Panc1 (cell line): ENCODE measurements around the gene FRMD5. TPM values are rescaled to one million over a fixed set of nuclear protein-coding genes. Genes with fewer than 3 reads are reported as not detected.

Experiments used
- ATAC-seq: fragments of 200-7000 bp; cut with Tn5 transposase; 2 replicates; pipeline ENCODE4 v1.9.1; 2020; ENCODE audit warnings: mild to moderate bottlenecking, moderate library complexity
- BruUV-seq: library from RNA; stranded (reverse); fragments of 400-500 nt; replicated peaks from 2 replicates; lab custom pipeline; 2021; lab: Mats Ljungman, UMichigan
- CTCF ChIA-PET: fragments of 300-600 bp; sonication (Branson Sonifier 250); formaldehyde crosslinking; loops from one replicate; lab custom pipeline; 2022; ENCODE audit warnings: antibody characterized with exemption; lab: Charles Lee
- POLR2A ChIA-PET: fragments of 300-600 bp; sonication (Branson Sonifier 250); formaldehyde crosslinking; loops from one replicate; lab custom pipeline; 2022; ENCODE audit warnings: antibody characterized with exemption; lab: Charles Lee
- DNase-seq: peaks from one replicate; pipeline ENCODE4 v3.0.0-alpha.2; 2010; ENCODE audit warnings: low read depth, low spot score
- H3K27ac ChIP-seq: 2 replicates; pipeline ENCODE4 v1.5.1; 2011; ENCODE audit warnings: mild to moderate bottlenecking, low read length, inconsistent platforms
- H3K27me3 ChIP-seq: fragments of 200-500 bp; sonication (Bioruptor generic); 2 replicates; pipeline ENCODE4 v1.6.0; 2014; ENCODE audit warnings: low read length, inconsistent platforms; ENCODE audit not compliant: control insufficient read depth, insufficient read depth
- H3K36me3 ChIP-seq: fragments of 200-500 bp; sonication (Bioruptor generic); 2 replicates; pipeline ENCODE4 v1.5.1; 2014; ENCODE audit warnings: inconsistent platforms, mild to moderate bottlenecking, low read length, moderate library complexity; ENCODE audit not compliant: control insufficient read depth, insufficient read depth
- H3K4me1 ChIP-seq: 2 replicates; pipeline ENCODE4 v1.5.1; 2011; ENCODE audit warnings: inconsistent platforms, mild to moderate bottlenecking, low read length, moderate library complexity; ENCODE audit not compliant: control insufficient read depth, insufficient read depth
- H3K4me3 ChIP-seq, 2 experiments: 2 replicates each; pipeline ENCODE4 v1.5.1; 2011 to 2012; ENCODE audit warnings: low read depth in 2 of 2, low read length in 2 of 2, mild to moderate bottlenecking in 2 of 2, inconsistent platforms in 1 of 2, moderate library complexity in 1 of 2
- H3K9me3 ChIP-seq: fragments of 200-500 bp; sonication (Bioruptor generic); 2 replicates; pipeline ENCODE4 v1.5.1; 2014; ENCODE audit warnings: low read depth, mild to moderate bottlenecking, inconsistent platforms, low read length, moderate library complexity; ENCODE audit not compliant: control insufficient read depth, insufficient read depth
- CTCF ChIP-seq: fragments of 450-650 bp; IDR thresholded peaks from 2 replicates; pipeline ENCODE4 v1.5.1; 2017; ENCODE audit warnings: mild to moderate bottlenecking
- POLR2AphosphoS5 ChIP-seq: IDR thresholded peaks from 2 replicates; pipeline ENCODE4 v1.6.1; 2012; ENCODE audit warnings: mild to moderate bottlenecking, low read depth, low read length, moderate library complexity
- REST ChIP-seq, 2 experiments: IDR thresholded peaks; 2 replicates each; pipeline ENCODE4 v1.6.1; 2011 to 2012; ENCODE audit warnings: low read depth in 2 of 2, control low read depth in 1 of 2, low read length in 1 of 2, mild to moderate bottlenecking in 1 of 2, moderate library complexity in 1 of 2; ENCODE audit not compliant: insufficient read depth in 1 of 2
- SIN3A ChIP-seq: IDR thresholded peaks from 2 replicates; pipeline ENCODE4 v1.6.1; 2012; ENCODE audit warnings: low read depth, mild to moderate bottlenecking, low read length, moderate library complexity, borderline replicate concordance; ENCODE audit not compliant: insufficient read depth
- TCF7L2 ChIP-seq: IDR thresholded peaks from 2 replicates; pipeline ENCODE4 v1.6.1; 2011; ENCODE audit warnings: mild to moderate bottlenecking, low read depth, low read length, inconsistent platforms
- in situ Hi-C: cut with HindIII; loops from 2 replicates; pipeline ENCODE4 v1.10.0; 2016; ENCODE audit warnings: low sequenced_read_pairs, low pct_unique_long_range_greater_than_20kb
- intact Hi-C: fragments of 100-400 bp; cut with micrococcal nuclease; formaldehyde crosslinking; loops from one replicate; pipeline ENCODE4 v1.10.0; 2022; ENCODE audit not compliant: unreplicated experiment
- total RNA-seq: library from RNA; stranded (reverse); gene quantifications from one replicate; pipeline ENCODE4 v1.2.1, GENCODE V29; 2021; ENCODE audit not compliant: unreplicated experiment

Gene FRMD5
- total RNA-seq, 1 experiment from 2014 or later: 18.3 TPM

DNA sequence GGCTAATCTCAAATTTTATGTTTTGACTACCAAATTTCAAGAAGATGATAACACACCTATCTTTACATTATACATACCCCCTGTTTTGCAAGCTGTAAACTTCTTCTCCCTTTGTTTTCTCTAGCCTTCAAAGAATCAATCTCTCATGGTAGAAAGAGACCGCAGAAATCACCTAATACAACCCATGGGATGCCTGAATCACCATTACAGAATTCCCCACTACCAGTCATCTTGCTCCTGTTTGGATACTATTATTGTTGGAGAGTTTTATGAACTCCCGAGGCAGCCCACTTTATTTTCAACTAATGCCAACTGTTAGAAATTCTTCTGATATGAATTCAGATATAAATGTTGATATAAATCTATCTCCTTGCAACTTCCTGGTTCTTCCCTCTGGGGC, 110.9 kb downstream of the FRMD5 start:
- TF ChIP-seq SIN3A: no peak
- no peak for TF ChIP-seq REST (IDR thresholded peaks at IDR 0.05; ENCODE audit: insufficient read depth in 1 of 2, low read depth in 2 of 2, low read length in 1 of 2)
- TF ChIP-seq CTCF: no peak
- no peak for TF ChIP-seq POLR2AphosphoS5
- TF ChIP-seq TCF7L2: no peak
- CTCF ChIA-PET: interaction anchor here (0.6 kb wide), 1 partner anchor 51 kb away, joined by 14 read pairs; no protein-coding TSS in a partner anchor
- no TSS peak for BruUV-seq

DNA sequence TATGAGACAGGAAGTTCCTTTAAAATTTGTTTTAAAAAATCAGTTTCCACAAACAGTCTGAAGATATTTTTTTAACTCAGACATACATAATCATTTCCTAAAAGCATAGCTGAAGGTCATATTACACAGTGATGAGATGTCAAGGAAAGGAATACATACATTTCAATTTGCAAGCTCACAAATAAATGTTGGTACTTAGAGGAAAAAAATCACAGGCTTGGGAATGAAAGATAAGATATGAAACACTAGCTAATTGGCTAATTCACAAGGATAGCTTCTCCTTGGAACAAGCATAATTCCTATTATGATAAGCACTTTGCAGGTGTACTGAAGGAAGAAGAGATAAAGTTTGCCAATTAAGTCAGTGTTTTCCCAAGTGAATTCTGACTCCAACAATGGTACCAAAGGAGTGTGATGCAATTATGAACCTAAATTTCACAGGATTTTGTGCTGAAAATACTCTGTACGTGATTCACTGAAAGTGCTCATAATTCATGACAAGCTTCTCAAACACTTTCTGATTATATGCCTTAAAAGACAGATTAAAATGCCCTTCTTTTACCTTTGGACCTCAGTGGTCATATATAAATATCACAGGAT, 112.4 kb downstream of the FRMD5 start:
- Histone ChIP-seq H3K4me3 (no peak overlapping the region), H3K4me1 (peaks cover 13% of the 10 kb centered on the region), H3K36me3 (no peaks in the 10 kb centered on the region), H3K27ac (peak overlapping the region; percentile 30; the same call in 1 of the 2 replicates), H3K27me3 (no peaks in the 10 kb centered on the region), H3K9me3 (peaks cover 17% of the 10 kb centered on the region; the same call in 1 of the 2 replicates)
- no peak for TF ChIP-seq POLR2AphosphoS5
- no peak for TF ChIP-seq REST (IDR thresholded peaks at IDR 0.05; ENCODE audit: insufficient read depth in 1 of 2, low read depth in 2 of 2, low read length in 1 of 2)
- no peak for TF ChIP-seq SIN3A
- no peak for TF ChIP-seq TCF7L2
- no peak for TF ChIP-seq CTCF
- intact Hi-C loops (no loop called here), in situ Hi-C loops (no loop called here)
- ATAC-seq (no peak), DNase-seq (no peak)
- BruUV-seq: no TSS peak
- CTCF ChIA-PET: no interaction called here
- POLR2A ChIA-PET: no interaction called here

More for the DNA sequence above, 110.9 kb downstream of the FRMD5 start:
- Histone ChIP-seq H3K36me3 (no peaks in the 10 kb centered on the region), H3K4me1 (peaks cover 21% of the 10 kb centered on the region), H3K4me3 (no peak overlapping the region), H3K27me3 (no peaks in the 10 kb centered on the region), H3K27ac (0 out of 2 replicates have a peak overlapping the region, but pooled peaks have one; percentile 49), H3K9me3 (peaks cover 7% of the 10 kb centered on the region; the same call in 1 of the 2 replicates)
- POLR2A ChIA-PET: interaction anchor here (0.7 to 0.9 kb wide), 2 partner anchors 7 to 26 kb away, joined by 3 to 4 read pairs; no protein-coding TSS in a partner anchor
- DNase-seq (no peak), ATAC-seq (peak; percentile 40; the same call in 1 of the 2 replicates)
- in situ Hi-C loops (no loop called here), intact Hi-C loops (no loop called here)
